ENCODE data around the gene EFNA1.

EFNA1 gene

DNA sequence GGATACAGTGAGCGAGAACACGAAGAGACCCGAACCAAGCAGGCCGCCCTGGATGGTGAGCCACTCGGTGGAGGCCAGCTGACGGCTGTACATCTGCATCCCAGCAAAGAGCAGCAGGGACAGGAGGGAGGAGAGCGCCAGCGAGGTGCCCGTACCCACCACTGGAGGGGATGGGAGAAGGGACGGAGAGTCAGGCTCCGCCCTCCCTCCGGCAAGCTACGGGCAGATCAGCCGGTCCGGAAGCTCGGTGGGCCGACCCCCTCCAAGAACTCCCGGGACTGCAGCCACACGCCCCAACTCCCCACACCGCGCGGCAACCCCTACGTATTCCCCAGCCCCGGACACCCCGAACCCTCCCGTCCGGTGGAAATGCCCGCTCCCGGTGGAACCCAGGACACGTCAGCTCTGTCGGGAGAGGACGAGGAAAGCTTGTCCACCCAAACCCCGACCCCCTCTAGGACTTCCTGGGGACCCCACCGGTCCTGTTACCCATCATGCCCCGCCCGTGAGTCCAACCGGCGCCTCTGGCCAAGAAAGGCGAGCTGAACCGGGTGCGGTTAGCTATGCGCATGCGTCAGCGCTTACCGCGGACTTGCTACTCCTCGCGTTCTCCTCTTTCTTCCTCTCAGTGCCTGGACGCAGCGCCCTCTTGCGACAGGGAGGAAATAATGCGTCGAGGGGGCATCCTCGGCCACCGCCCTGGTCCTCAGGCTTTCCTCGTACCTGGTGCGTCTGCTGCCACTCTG lies 45.2 kb downstream of the EFNA1 start, which contains the start of gene KRTCAP2 (continued):
- TF ChIP-seq GLIS1 (tag by site-specific recombination; IDR thresholded peaks at IDR 0.05): peak; percentile 92
- TF ChIP-seq, protein P1, sequence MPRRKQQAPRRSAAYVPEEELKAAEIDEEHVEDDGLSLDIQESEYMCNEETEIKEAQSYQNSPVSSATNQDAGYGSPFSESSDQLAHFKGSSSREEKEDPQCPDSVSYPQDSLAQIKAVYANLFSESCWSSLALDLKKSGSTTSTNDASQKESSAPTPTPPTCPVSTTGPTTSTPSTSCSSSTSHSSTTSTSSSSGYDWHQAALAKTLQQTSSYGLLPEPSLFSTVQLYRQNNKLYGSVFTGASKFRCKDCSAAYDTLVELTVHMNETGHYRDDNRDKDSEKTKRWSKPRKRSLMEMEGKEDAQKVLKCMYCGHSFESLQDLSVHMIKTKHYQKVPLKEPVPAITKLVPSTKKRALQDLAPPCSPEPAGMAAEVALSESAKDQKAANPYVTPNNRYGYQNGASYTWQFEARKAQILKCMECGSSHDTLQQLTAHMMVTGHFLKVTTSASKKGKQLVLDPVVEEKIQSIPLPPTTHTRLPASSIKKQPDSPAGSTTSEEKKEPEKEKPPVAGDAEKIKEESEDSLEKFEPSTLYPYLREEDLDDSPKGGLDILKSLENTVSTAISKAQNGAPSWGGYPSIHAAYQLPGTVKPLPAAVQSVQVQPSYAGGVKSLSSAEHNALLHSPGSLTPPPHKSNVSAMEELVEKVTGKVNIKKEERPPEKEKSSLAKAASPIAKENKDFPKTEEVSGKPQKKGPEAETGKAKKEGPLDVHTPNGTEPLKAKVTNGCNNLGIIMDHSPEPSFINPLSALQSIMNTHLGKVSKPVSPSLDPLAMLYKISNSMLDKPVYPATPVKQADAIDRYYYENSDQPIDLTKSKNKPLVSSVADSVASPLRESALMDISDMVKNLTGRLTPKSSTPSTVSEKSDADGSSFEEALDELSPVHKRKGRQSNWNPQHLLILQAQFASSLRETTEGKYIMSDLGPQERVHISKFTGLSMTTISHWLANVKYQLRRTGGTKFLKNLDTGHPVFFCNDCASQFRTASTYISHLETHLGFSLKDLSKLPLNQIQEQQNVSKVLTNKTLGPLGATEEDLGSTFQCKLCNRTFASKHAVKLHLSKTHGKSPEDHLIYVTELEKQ (tag by site-specific recombination; IDR thresholded peaks at IDR 0.05; ENCODE audit: borderline replicate concordance): no peak
- TF ChIP-seq ZNF660 (tag by site-specific recombination; IDR thresholded peaks at IDR 0.05): peak; percentile 86
- no peak for TF ChIP-seq MYNN (tag by site-specific recombination; IDR thresholded peaks at IDR 0.05; ENCODE audit: borderline replicate concordance)
- TF ChIP-seq ZNF302 (tag by site-specific recombination; IDR thresholded peaks at IDR 0.05; ENCODE audit: low read depth): no peak
- TF ChIP-seq MZF1 (tag by site-specific recombination; IDR thresholded peaks at IDR 0.05; ENCODE audit: borderline replicate concordance): peak; percentile 41; the same call in 1 of the 2 replicates
- TF ChIP-seq ZNF2 (tag by site-specific recombination; IDR thresholded peaks at IDR 0.05): 0 out of 2 replicates have a peak, but pooled peaks have one; percentile 77
- peak; percentile 63 for TF ChIP-seq ZNF629 (tag by site-specific recombination; IDR thresholded peaks at IDR 0.05)
- no peak for TF ChIP-seq GLI2 (tag by site-specific recombination; IDR thresholded peaks at IDR 0.05; ENCODE audit: borderline replicate concordance, low read depth)
- TF ChIP-seq, protein P2, sequence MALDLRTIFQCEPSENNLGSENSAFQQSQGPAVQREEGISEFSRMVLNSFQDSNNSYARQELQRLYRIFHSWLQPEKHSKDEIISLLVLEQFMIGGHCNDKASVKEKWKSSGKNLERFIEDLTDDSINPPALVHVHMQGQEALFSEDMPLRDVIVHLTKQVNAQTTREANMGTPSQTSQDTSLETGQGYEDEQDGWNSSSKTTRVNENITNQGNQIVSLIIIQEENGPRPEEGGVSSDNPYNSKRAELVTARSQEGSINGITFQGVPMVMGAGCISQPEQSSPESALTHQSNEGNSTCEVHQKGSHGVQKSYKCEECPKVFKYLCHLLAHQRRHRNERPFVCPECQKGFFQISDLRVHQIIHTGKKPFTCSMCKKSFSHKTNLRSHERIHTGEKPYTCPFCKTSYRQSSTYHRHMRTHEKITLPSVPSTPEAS (tag by site-specific recombination; IDR thresholded peaks at IDR 0.05): 0 out of 2 replicates have a peak, but pooled peaks have one; percentile 10
- TF ChIP-seq HOXC10 (CRISPR knock-in tag; IDR thresholded peaks at IDR 0.05): no peak
- TF ChIP-seq ZNF747 (tag by site-specific recombination; IDR thresholded peaks at IDR 0.05): no peak
- TF ChIP-seq, protein P3, sequence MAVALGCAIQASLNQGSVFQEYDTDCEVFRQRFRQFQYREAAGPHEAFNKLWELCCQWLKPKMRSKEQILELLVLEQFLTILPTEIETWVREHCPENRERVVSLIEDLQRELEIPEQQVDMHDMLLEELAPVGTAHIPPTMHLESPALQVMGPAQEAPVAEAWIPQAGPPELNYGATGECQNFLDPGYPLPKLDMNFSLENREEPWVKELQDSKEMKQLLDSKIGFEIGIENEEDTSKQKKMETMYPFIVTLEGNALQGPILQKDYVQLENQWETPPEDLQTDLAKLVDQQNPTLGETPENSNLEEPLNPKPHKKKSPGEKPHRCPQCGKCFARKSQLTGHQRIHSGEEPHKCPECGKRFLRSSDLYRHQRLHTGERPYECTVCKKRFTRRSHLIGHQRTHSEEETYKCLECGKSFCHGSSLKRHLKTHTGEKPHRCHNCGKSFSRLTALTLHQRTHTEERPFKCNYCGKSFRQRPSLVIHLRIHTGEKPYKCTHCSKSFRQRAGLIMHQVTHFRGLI (tag by site-specific recombination; IDR thresholded peaks at IDR 0.05): peak; percentile 46; the same call in 1 of the 2 replicates
- TF ChIP-seq KLF9 (tag by site-specific recombination; IDR thresholded peaks at IDR 0.05; ENCODE audit: low read depth): peak; percentile 76
- TF ChIP-seq ZBTB20 (tag by site-specific recombination; IDR thresholded peaks at IDR 0.05): peak; percentile 87
- TF ChIP-seq, protein P4, sequence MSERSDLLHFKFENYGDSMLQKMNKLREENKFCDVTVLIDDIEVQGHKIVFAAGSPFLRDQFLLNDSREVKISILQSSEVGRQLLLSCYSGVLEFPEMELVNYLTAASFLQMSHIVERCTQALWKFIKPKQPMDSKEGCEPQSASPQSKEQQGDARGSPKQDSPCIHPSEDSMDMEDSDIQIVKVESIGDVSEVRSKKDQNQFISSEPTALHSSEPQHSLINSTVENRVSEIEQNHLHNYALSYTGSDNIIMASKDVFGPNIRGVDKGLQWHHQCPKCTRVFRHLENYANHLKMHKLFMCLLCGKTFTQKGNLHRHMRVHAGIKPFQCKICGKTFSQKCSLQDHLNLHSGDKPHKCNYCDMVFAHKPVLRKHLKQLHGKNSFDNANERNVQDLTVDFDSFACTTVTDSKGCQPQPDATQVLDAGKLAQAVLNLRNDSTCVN (tag by site-specific recombination; optimal IDR thresholded peaks at IDR 0.05): peak; percentile 4
- TF ChIP-seq ZNF239 (tag by site-specific recombination; IDR thresholded peaks at IDR 0.05): no peak
- 0 out of 2 replicates have a peak, but pooled peaks have one; percentile 13 for TF ChIP-seq OSR2 (tag by site-specific recombination; IDR thresholded peaks at IDR 0.05)
- peak; percentile 93 for TF ChIP-seq ZNF335 (tag by site-specific recombination; conservative IDR thresholded peaks at IDR 0.05)
- no peak for TF ChIP-seq MEIS1 (CRISPR knock-in tag; IDR thresholded peaks at IDR 0.05; ENCODE audit: borderline replicate concordance)
- TF ChIP-seq ZNF23 (tag by site-specific recombination; IDR thresholded peaks at IDR 0.05; ENCODE audit: borderline replicate concordance): no peak
- no peak for TF ChIP-seq ZNF433 (tag by site-specific recombination; IDR thresholded peaks at IDR 0.05; ENCODE audit: low read depth)
- TF ChIP-seq ZNF24 (tag by site-specific recombination; IDR thresholded peaks at IDR 0.05): peak; percentile 86; the same call in 1 of the 2 replicates
- TF ChIP-seq ZNF311 (tag by site-specific recombination; IDR thresholded peaks at IDR 0.05; ENCODE audit: borderline replicate concordance): no peak
- TF ChIP-seq, protein P5, sequence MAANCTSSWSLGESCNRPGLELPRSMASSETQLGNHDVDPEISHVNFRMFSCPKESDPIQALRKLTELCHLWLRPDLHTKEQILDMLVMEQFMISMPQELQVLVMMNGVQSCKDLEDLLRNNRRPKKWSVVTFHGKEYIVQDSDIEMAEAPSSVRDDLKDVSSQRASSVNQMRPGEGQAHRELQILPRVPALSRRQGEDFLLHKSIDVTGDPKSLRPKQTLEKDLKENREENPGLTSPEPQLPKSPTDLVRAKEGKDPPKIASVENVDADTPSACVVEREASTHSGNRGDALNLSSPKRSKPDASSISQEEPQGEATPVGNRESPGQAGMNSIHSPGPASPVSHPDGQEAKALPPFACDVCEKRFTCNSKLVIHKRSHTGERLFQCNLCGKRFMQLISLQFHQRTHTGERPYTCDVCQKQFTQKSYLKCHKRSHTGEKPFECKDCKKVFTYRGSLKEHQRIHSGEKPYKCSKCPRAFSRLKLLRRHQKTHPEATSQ (tag by site-specific recombination; IDR thresholded peaks at IDR 0.05): no peak; the same call in 1 of the 2 replicates
- peak; percentile 76 for TF ChIP-seq SP7 (tag by site-specific recombination; IDR thresholded peaks at IDR 0.05)
- TF ChIP-seq, protein P6, sequence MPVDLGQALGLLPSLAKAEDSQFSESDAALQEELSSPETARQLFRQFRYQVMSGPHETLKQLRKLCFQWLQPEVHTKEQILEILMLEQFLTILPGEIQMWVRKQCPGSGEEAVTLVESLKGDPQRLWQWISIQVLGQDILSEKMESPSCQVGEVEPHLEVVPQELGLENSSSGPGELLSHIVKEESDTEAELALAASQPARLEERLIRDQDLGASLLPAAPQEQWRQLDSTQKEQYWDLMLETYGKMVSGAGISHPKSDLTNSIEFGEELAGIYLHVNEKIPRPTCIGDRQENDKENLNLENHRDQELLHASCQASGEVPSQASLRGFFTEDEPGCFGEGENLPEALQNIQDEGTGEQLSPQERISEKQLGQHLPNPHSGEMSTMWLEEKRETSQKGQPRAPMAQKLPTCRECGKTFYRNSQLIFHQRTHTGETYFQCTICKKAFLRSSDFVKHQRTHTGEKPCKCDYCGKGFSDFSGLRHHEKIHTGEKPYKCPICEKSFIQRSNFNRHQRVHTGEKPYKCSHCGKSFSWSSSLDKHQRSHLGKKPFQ (tag by site-specific recombination; IDR thresholded peaks at IDR 0.05): no peak
- TF ChIP-seq ZNF623 (tag by site-specific recombination; IDR thresholded peaks at IDR 0.05): peak; percentile 6; the same call in 1 of the 2 replicates

Measured in HEK293 (cell line).